ENCODE data around the gene CAP2.

The CAP2 gene

DNA sequence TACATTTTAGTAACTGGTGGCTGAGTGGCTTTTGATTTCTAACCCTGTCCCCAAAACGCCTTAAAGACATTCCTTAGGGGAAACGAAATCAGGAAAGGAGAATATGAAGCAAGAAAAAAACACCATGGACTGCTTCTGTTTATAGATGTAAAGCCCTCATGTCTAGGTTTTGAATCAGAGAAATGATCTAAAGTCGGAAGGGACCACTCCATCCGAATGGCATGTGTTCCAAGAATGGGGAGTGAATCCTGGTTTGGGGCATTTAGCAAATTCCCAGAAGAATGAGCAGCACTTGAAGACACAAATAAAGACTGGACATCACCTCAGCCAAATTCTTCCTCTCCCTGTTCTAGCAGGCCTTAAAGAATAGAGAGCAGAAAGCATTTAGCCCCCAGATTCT, 65.6 kb downstream of the CAP2 start:
- H3K4me1 ChIP-seq (ENCODE audit: control insufficient read depth, insufficient read depth, low read length) = peaks cover 5% of the 10 kb centered on the region
- H3K9me3 ChIP-seq (ENCODE audit: control insufficient read depth, low read length) = no peaks in the 10 kb centered on the region
- H3K4me3 ChIP-seq (ENCODE audit: low read length) = no peak overlapping the region
- H3K36me3 ChIP-seq (ENCODE audit: control insufficient read depth, insufficient read depth, low read length, severe bottlenecking) = no peaks in the 10 kb centered on the region
- no peaks in the 10 kb centered on the region for H3K27me3 ChIP-seq (replicated peaks; ENCODE audit: control insufficient read depth, insufficient read depth, low read length)
- no peak overlapping the region for H3K9ac ChIP-seq (ENCODE audit: low read length)
- no peak for DNase-seq (ENCODE audit: low read depth)

DNA sequence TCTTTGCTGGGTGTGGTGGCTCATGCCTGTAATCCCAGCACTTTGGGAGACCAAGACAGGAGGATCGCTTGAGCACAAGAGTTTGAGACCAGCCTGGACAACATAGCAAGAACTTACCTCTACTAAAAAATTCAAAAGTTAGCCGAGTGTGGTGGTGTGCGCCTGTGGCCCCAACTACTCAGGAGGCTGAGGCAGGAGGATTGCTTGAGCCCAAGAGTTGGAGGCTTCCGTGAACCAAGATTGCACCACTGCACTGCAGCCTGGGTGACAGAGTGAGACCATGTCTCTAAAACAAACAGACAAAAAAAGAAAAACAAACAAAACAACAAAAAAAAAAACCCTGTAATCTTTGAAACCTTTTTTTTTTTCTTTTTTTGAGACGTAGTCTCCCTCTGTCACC, 67.5 kb downstream of the CAP2 start:
- no peak for DNase-seq (ENCODE audit: low read depth)
- Histone ChIP-seq H3K36me3 (ENCODE audit: control insufficient read depth, insufficient read depth, low read length, severe bottlenecking) (no peaks in the 10 kb centered on the region), H3K4me3 (ENCODE audit: low read length) (no peak overlapping the region), H3K4me1 (ENCODE audit: control insufficient read depth, insufficient read depth, low read length) (no peaks in the 10 kb centered on the region), H3K9me3 (ENCODE audit: control insufficient read depth, low read length) (no peaks in the 10 kb centered on the region), H3K27me3 (replicated peaks; ENCODE audit: control insufficient read depth, insufficient read depth, low read length) (no peaks in the 10 kb centered on the region), H3K9ac (ENCODE audit: low read length) (no peak overlapping the region)

DNA sequence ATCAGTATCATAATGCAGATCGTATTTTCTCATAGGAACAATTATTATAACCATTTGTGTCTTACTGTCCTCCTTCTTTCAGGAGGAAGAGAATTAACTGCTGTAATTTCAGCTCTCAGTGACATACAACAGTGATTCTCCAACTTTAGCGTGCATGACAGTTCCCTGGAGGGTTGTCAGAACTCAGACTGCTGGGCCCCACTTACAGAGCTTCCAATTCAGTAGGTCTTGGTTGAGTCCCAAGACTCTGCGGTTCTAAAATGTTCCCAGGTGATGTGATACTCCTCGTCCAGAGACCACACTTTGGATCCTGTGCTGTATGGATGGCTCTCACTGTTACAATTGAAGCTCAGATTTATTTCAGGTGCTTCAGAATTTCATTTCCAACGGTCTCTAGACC, 72.8 kb downstream of the CAP2 start:
- no peaks in the 10 kb centered on the region for H3K36me3 ChIP-seq (ENCODE audit: control insufficient read depth, insufficient read depth, low read length, severe bottlenecking)
- H3K9ac ChIP-seq (ENCODE audit: low read length) = no peak overlapping the region
- H3K4me1 ChIP-seq (ENCODE audit: control insufficient read depth, insufficient read depth, low read length) = peaks cover 13% of the 10 kb centered on the region
- H3K27me3 ChIP-seq (replicated peaks; ENCODE audit: control insufficient read depth, insufficient read depth, low read length) = no peaks in the 10 kb centered on the region
- no peak overlapping the region for H3K4me3 ChIP-seq (ENCODE audit: low read length)
- no peak for DNase-seq (ENCODE audit: low read depth)
- no peaks in the 10 kb centered on the region for H3K9me3 ChIP-seq (ENCODE audit: control insufficient read depth, low read length)

DNA sequence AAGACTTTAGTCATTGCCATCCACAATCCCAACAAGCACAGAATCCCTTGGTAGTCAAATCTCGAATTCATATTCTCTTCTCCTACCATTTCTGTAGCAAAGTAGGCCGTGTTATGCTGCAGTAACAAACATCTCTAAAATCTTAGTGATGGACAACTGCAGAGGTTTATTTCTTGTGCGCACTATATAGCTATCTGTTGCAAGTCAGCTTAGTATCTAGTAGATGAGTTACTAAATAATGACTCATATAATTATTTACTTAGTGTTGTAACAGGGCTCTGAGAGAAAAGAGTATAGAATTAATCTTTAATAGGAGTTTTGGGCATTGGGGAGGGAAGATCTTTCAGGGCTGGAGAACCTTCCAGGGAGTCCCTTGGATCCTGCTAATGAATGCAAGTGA, 73.3 kb downstream of the CAP2 start:
- Histone ChIP-seq H3K4me3 (ENCODE audit: low read length) (no peak overlapping the region), H3K9ac (ENCODE audit: low read length) (no peak overlapping the region), H3K36me3 (ENCODE audit: control insufficient read depth, insufficient read depth, low read length, severe bottlenecking) (no peaks in the 10 kb centered on the region), H3K9me3 (ENCODE audit: control insufficient read depth, low read length) (no peaks in the 10 kb centered on the region), H3K4me1 (ENCODE audit: control insufficient read depth, insufficient read depth, low read length) (peaks cover 13% of the 10 kb centered on the region), H3K27me3 (replicated peaks; ENCODE audit: control insufficient read depth, insufficient read depth, low read length) (no peaks in the 10 kb centered on the region)
- no peak for DNase-seq (ENCODE audit: low read depth)

DNA sequence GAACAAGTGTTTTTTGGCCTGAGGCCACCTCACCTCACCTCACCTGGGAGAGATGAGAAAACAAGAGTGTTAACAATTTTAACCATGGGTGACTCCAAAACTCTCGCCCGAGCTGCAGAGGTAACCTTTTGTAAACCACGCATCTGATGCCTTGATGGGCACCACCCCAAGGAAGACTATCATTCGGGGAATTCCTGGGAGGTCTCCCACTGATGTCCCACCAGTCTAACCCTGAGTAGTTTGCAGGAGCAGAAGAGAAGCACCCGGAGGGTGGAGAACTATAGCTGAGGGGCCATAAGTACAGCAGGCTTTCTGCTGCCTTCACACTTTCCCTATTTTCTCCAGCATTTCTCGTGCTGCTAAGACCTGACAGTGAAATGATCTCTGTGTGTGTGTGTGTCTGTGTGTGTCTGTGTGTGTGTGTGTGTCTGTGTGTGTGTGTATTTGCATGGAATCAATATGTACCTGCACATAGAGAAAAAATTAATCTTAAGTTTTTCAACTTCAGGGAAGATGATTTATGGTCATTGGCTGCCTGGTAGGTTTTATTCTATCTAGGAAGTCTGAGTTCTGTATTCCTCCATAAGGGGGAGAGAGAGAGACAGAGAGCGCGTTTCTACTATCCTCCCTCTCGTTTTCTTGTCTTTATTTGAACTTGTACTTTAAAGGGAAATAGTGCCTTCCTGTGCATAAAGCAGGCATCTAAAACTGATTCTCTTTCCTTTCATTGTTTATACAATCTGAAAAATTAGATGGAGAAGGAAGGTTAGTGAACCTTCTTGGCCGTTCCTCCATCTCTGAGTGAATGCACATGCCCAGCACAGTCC, 75.8 kb downstream of the CAP2 start:
- DNase-seq (ENCODE audit: low read depth) = no peak
- H3K27me3 ChIP-seq (replicated peaks; ENCODE audit: control insufficient read depth, insufficient read depth, low read length) = no peaks in the 10 kb centered on the region
- H3K4me1 ChIP-seq (ENCODE audit: control insufficient read depth, insufficient read depth, low read length) = peaks cover 22% of the 10 kb centered on the region
- H3K9me3 ChIP-seq (ENCODE audit: control insufficient read depth, low read length) = no peaks in the 10 kb centered on the region
- no peak overlapping the region for H3K4me3 ChIP-seq (ENCODE audit: low read length)
- H3K9ac ChIP-seq (ENCODE audit: low read length) = no peak overlapping the region
- H3K36me3 ChIP-seq (ENCODE audit: control insufficient read depth, insufficient read depth, low read length, severe bottlenecking) = no peaks in the 10 kb centered on the region

DNA sequence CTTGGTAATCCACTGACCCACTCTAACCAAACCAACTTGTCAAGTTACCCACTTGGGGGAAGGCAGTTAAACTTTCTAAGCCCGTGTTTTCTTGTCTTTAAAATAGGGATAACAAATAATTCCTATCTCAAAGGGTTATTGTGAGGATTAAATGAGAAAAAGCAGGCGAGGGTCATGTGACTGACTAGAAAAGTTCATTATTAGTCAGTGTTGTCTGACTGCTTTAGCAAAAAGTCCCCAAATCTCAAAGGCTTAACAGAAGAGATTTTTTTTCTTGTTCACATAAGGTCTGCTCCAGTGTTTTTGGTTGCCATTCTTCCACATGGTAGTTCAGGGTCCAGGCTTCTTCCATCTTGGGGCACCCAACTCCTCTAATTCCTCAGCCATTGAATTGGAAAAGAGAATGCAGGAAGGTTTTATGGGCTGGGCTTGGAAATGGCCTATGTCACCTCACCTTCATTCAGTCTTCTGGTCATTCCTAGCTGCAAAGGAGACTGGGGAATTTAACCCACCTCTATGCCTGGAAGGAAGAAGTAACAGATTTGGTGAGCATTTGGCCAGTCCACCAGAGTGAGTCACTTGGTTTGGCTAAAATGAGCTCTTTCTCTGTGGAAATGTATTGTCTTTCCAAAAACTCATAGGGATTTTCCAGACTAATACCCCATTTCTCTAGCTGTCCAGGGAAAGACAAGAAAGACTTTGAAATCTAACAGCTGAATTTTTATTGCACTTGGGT, 77.0 kb downstream of the CAP2 start:
- H3K27me3 ChIP-seq (replicated peaks; ENCODE audit: control insufficient read depth, insufficient read depth, low read length) = no peaks in the 10 kb centered on the region
- no peaks in the 10 kb centered on the region for H3K9me3 ChIP-seq (ENCODE audit: control insufficient read depth, low read length)
- peak; percentile 44 for DNase-seq (ENCODE audit: low read depth)
- H3K4me3 ChIP-seq (ENCODE audit: low read length) = no peak overlapping the region
- H3K36me3 ChIP-seq (ENCODE audit: control insufficient read depth, insufficient read depth, low read length, severe bottlenecking) = no peaks in the 10 kb centered on the region
- H3K9ac ChIP-seq (ENCODE audit: low read length) = no peak overlapping the region
- peaks cover 22% of the 10 kb centered on the region for H3K4me1 ChIP-seq (ENCODE audit: control insufficient read depth, insufficient read depth, low read length)

DNA sequence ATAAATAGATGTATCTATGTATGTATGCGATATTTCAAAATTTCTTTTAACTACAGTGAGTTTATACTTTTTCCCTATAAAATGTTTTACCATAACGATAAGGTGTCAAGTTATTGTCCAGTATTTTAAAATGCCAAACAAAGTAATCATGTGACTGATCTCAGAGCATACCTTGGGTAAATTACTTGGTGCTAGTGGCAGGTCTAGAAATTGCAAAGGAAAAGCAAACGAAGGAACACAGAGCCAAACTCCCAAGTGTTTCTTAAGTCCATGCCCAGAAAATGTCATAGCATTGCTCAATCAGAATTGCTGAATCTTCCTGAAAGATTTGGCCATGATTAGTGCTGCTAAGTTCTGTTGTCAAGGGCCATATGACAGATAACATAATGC, 77.5 kb downstream of the CAP2 start:
- Histone ChIP-seq H3K9ac (ENCODE audit: low read length) (no peak overlapping the region), H3K9me3 (ENCODE audit: control insufficient read depth, low read length) (no peaks in the 10 kb centered on the region), H3K27me3 (replicated peaks; ENCODE audit: control insufficient read depth, insufficient read depth, low read length) (no peaks in the 10 kb centered on the region), H3K4me3 (ENCODE audit: low read length) (no peak overlapping the region), H3K4me1 (ENCODE audit: control insufficient read depth, insufficient read depth, low read length) (peaks cover 22% of the 10 kb centered on the region), H3K36me3 (ENCODE audit: control insufficient read depth, insufficient read depth, low read length, severe bottlenecking) (no peaks in the 10 kb centered on the region)
- DNase-seq (ENCODE audit: low read depth) = peak; percentile 93

DNA sequence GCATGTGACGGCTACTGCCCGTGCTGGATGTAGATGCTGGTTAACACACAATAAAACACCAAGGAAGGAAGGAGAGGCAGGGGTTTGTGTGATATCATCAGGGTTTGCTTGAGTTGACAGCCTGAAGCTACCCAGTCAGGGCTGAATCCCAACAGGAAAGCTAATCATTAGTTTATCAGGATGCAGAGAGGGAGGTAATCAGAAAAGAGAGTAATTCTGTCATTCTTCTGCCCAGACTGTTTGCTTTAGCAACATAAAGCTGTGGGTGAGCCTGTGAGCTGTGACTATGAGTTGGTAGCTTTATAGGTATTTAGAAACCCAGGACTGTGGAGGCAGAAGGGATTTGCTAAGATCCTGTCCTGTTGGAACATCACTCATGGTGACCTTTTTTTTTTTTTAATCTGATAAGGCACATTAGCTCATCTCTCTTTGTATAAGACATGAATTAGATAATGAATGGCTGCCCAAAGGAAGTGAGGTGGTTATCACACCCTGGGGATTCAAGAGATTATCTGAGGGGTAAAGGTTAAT, 79.3 kb downstream of the CAP2 start:
- Histone ChIP-seq H3K4me1 (ENCODE audit: control insufficient read depth, insufficient read depth, low read length) (peaks cover 22% of the 10 kb centered on the region), H3K27me3 (replicated peaks; ENCODE audit: control insufficient read depth, insufficient read depth, low read length) (no peaks in the 10 kb centered on the region), H3K9ac (ENCODE audit: low read length) (no peak overlapping the region), H3K9me3 (ENCODE audit: control insufficient read depth, low read length) (no peaks in the 10 kb centered on the region), H3K4me3 (ENCODE audit: low read length) (no peak overlapping the region), H3K36me3 (ENCODE audit: control insufficient read depth, insufficient read depth, low read length, severe bottlenecking) (no peaks in the 10 kb centered on the region)
- peak; percentile 27 for DNase-seq (ENCODE audit: low read depth)

DNA sequence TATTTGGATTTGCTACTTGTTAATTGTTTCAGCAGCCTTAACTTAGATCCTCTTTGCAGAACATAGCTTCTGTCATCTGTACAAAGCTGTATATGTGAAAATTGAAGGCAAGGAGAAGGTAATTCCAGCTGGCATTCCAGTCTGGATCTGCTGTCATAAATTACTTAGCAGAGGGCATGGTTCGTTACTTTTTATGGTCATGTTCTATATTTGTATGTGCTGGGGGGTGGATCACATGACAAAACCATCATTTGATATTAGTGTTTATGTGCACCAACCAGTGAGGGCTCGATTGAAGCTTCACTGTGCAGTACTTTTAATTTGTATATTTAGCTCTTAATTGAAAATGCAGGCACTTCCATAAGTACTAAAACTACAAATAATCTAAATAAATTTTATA, 80.2 kb downstream of the CAP2 start:
- H3K27me3 ChIP-seq (replicated peaks; ENCODE audit: control insufficient read depth, insufficient read depth, low read length) = no peaks in the 10 kb centered on the region
- no peak overlapping the region for H3K9ac ChIP-seq (ENCODE audit: low read length)
- no peak overlapping the region for H3K4me3 ChIP-seq (ENCODE audit: low read length)
- peaks cover 22% of the 10 kb centered on the region for H3K4me1 ChIP-seq (ENCODE audit: control insufficient read depth, insufficient read depth, low read length)
- no peak for DNase-seq (ENCODE audit: low read depth)
- no peaks in the 10 kb centered on the region for H3K9me3 ChIP-seq (ENCODE audit: control insufficient read depth, low read length)
- H3K36me3 ChIP-seq (ENCODE audit: control insufficient read depth, insufficient read depth, low read length, severe bottlenecking) = no peaks in the 10 kb centered on the region

DNA sequence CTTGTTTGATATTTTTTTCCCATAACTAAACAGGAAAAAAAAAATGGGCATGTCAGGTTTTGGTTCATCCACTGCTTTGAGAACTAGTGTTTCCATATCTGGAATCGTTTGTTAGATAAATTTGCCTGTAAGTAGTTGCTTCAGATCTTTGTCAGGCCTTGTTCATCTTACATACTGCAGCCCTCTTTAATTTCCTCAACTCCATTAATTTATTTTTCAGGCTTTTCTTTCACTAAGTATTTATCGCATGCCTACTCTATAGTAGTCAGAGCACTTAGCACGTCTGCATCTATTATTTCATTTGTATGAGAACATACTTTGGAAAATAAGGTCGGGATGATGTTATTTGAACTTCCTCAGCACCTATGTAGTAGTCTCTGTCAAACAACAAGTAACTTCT, 80.9 kb downstream of the CAP2 start:
- peaks cover 22% of the 10 kb centered on the region for H3K4me1 ChIP-seq (ENCODE audit: control insufficient read depth, insufficient read depth, low read length)
- H3K36me3 ChIP-seq (ENCODE audit: control insufficient read depth, insufficient read depth, low read length, severe bottlenecking) = no peaks in the 10 kb centered on the region
- no peak overlapping the region for H3K9ac ChIP-seq (ENCODE audit: low read length)
- H3K4me3 ChIP-seq (ENCODE audit: low read length) = no peak overlapping the region
- DNase-seq (ENCODE audit: low read depth) = no peak
- no peaks in the 10 kb centered on the region for H3K9me3 ChIP-seq (ENCODE audit: control insufficient read depth, low read length)
- H3K27me3 ChIP-seq (replicated peaks; ENCODE audit: control insufficient read depth, insufficient read depth, low read length) = no peaks in the 10 kb centered on the region

DNA sequence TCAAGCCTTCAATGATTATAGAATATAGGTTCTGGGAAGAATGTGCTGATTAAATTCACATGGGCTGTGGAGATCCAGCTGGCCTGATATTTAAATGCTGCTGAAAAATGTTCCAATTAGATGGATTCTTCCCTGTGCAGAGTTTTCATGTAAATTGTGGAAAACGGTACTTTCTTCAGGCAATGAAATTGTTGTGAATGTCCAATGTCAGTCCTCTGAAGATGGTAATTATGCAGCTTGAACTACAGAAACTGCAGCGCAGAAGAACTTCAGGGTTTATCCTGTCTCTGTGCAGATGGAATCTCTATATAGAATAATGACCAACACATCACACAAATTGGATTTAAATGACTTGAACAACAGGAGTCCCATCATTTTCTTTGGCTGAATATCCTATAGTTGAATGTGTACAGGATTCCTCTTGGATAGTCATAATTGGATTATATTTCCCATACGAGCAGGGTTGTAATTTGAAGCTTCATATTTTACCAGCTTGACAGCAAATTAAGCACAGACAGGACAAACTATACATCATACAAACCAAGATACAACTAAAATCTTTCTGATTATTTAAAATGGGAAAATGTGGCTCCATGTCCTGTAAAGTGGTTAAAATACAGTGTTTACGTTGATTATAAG, 82.3 kb downstream of the CAP2 start:
- H3K4me1 ChIP-seq (ENCODE audit: control insufficient read depth, insufficient read depth, low read length) = peaks cover 12% of the 10 kb centered on the region
- no peak overlapping the region for H3K9ac ChIP-seq (ENCODE audit: low read length)
- no peak overlapping the region for H3K4me3 ChIP-seq (ENCODE audit: low read length)
- no peaks in the 10 kb centered on the region for H3K27me3 ChIP-seq (replicated peaks; ENCODE audit: control insufficient read depth, insufficient read depth, low read length)
- no peak for DNase-seq (ENCODE audit: low read depth)
- no peaks in the 10 kb centered on the region for H3K9me3 ChIP-seq (ENCODE audit: control insufficient read depth, low read length)
- no peaks in the 10 kb centered on the region for H3K36me3 ChIP-seq (ENCODE audit: control insufficient read depth, insufficient read depth, low read length, severe bottlenecking)
